Fibroblast of gingiva (primary cell): ENCODE measurements around the gene COL12A1.

Experiments used
- DNase-seq: peaks from one replicate; pipeline ENCODE4 v3.0.0-alpha.2; 2011; ENCODE audit warnings: low read depth

Gene COL12A1

DNA sequence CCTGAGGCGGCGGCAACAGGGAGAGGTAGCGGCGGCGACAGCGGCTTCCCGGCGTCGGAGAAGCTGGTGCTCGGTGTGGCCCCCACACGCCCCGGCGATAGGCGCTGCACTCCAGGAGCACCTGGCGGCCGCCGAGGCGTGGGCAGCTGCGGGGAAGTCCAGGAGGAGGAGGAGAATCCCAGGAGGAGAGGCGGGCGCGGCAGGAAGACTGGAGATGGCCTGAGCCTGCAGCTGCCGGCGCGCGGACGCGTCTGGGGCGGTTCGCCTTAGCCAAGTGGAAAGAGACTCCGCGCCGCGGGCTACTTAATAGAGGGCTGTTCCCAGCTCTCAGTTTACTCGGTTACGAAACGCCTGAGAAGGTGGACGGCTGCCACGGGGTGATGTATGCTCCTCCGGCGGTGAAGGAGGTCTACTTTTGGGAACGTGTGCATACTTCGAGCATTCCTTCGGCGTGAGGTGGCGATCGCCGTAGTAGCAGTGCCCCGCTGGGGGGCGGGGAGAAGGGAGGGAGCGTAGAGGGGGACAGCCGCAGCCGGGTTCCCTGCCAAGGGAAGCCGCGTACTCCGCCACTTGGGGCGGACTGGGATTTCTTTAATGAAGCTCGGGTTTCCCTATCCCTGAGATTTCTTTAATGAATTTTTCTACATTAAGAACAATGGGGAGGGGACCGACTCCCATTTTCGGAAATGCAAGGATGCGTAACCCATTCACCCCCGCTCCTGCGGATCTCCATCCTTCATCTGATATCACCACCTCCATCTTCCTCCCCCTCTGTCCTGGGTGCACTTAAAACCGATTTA is at the start of gene COL12A1:
Gene COL12A1, minus strand, starts transcription at position 278 of the 800 bp plus-strand sequence. CDS start 3,261 bp downstream, outside the sequence.
- DNase-seq = peak; percentile 100

DNA sequence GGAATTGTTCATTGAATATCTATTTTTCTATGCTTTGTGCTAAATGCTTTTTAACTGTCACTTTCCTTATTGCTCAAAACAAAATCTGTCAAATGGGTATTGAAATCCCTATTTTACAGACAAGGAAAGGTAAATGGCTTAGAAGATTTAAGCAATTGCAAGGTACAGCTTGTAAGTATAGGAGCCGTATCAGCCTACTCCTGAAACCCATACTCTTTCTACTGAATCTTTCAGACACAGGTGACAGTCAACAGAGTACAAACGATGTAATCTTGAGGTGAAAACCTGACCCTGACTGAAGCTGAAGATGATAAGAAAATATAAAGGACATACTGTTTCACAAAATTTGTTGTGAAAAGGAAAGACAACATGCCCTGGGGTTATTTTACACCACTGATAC is 44.7 kb upstream of the COL12A1 start:
- DNase-seq = no peak

DNA sequence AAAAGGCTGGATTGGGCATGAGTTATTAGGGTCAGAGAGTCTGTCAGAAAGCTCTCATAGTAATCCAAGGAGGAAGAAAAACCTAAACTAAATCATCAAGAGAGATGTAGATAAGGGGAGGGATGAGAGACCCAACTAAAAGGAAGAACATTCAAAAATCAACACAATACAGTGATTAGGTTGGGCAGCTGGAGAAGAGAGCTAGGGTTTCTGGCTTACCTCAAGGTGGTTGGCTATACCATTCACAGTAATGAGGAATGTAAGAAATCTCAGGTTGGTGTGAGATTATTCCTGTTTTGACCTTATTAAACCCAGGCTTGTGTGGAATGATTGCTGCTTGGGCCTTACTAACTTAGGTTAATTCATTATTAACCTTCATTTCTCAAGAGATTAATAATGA is 44.0 kb upstream of the COL12A1 start:
- DNase-seq = no peak

DNA sequence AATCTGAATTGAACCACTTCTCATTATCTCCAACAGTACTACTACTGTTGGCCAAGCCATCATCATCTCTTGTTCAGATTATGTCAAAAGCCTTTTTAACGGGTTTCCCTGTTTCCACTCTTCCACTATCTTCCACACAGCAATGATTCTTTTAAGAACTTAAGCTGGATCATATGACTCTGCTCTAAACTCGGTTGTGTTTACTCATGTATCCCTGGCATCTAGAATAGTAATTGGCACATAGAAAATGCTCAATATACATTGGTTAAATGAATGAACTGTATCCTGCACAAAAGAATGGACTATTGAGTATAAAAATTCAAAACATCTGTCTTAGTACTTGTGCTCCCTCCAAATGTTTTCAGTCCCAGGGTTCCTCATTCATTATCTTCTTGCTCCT is 40.5 kb upstream of the COL12A1 start:
- DNase-seq = peak; percentile 17

DNA sequence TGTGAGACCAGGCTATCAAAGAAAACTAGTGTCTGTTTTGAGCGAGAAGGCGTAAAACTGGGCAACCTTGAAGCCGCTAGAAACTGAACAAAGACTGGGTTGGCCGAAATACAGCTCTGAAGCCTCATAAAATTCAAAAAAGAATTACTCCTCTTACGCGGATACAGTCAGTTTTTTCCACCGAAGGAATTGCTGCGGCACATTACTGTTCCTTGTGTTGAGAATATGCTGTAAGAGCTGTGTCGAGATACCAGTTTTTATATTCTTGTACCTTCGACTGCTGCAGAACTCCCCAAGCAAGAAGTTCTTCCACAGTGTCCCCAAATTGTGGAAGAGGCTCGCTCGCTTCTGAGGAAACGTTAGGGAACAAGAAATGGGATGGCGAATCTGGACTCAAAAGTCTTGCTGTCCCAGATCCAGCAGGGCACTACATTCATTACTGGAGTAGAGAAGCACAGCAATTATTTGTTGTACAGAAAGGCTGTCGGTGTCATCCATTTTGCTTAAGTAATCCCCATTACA is 38.3 kb upstream of the COL12A1 start:
- DNase-seq = no peak

DNA sequence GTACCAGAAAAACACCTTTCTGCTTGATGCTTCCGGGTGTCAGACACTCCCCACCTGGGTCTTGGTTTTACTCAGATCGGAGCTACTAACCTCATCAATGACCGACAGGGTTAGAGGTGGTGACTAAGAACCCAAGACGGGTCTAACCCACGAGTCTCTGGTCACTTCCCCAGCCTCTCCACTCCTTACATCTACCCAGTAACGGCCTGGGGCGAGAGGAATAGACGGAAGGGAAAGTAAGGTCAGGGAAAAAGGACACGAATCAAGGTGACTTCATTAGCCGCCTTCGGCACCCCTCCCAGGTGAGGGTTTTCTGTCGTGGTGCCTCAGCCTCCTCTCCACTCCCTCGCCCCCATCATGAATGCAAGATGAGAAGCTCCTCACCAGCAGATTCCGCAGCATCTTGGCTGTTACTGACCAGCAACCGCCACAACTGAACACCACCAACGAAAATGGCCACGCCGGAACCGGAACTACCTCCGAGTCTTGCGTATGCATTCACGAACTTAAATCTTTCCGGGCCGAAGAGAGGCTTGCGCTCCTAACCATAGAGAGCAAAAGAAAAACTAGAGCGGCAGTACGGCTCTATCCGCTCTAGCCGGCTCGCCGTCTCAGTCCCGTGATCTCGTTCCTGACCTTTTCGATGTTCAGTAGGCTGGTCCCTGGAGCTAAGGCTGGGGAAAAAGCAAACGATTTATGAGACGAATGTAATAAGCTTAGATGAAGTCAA is 37.6 kb upstream of the COL12A1 start, which contains the start of gene COX7A2:
Gene COX7A2, minus strand, starts transcription at position 469 of the 730 bp plus-strand sequence. Its CDS starts 67 bp downstream, at position 402.
- DNase-seq = peak; percentile 99

DNA sequence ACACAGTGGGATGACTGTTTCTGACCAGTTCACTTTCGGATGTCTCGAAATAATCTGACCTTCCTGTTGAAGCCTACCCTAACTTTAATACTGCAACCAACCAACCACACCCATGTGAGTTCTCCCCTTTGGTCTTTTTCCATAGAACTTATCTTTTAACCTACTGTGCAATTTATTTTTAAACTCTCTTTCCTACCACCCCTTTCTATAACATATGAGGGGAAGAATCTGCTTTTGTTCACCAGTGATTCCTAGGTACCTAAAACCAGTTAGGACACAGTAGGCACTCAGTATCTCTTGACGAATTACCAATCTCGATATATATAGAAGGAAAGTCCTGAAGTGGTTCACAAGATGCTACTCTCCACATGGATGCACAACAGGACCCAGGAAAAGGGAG is 30.8 kb upstream of the COL12A1 start:
- DNase-seq = no peak

DNA sequence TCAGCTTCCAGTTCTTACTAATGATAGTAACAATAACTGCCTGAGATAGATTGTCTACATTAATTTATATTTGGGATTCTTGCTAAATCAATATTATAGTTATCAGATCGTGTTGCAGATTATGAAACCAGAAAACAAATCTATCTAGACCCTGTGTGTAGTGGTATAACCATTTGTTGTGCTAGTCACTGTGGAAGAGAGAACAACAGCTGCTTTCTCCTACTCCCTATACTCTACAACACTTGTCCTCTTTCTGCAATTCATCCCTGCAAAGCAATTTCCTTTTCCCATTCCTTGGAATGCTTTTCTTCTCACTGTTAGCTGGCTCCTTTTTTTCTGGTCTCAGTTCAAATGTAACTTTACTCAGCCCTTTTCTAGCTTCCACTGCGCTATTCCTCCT is 29.4 kb upstream of the COL12A1 start:
- no peak for DNase-seq

DNA sequence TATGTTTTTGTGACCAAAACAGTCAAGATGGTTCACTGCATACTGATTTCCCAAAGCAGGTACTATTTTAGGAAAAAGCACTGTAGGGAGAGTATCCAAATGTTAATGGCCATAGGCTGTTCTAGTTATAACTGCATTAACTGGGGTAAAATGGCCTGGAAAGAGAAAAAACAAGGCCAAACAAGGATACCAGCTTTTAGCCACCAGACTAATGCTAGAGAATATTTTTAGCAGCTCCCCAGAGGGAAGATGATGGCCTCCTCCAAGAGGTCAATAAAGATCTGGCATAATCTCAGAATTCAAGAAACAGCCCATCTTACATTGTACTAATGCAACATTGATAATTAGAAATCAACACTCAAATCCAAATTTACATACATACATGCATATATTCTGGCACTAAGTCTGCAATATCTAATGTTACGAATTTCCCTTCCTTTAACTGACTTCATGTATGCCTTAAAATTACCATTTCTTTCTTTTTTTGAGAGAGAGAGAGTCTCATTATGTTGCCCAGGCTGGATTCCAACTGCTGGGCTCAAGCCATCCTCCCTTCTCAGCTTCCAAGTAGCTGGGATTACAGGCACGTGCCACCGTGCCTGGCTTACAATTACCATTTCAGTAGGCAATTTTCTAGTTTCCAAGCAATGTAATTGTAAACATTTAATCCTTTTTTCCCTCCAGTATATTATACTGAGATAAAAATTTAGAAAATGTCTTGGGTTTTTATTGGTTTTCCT is 28.4 kb upstream of the COL12A1 start:
- peak; percentile 73 for DNase-seq

DNA sequence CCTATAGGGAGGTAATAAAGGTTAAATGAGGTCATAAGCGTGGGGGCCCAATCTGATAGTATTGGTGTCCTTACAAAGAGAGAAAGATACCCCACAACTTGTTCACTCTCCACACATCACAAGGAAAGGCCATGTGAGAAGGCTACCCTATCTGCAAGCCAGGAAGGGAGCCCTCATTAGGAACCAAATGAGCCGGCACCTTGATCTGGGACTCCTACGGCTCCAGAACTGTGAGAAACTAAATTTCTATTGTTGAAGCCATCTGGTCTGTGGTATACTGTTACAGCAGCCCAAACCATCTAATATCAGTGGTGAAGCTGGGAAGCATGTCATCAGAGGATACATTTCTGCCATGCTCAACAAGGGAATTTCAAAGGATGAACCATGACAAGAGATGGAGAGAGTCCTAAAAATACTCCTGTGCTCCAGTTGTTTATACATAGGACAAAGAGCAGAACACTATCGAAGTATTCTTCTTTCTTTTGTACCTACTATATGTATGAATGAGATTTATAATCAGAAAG is 27.3 kb upstream of the COL12A1 start:
- no peak for DNase-seq

DNA sequence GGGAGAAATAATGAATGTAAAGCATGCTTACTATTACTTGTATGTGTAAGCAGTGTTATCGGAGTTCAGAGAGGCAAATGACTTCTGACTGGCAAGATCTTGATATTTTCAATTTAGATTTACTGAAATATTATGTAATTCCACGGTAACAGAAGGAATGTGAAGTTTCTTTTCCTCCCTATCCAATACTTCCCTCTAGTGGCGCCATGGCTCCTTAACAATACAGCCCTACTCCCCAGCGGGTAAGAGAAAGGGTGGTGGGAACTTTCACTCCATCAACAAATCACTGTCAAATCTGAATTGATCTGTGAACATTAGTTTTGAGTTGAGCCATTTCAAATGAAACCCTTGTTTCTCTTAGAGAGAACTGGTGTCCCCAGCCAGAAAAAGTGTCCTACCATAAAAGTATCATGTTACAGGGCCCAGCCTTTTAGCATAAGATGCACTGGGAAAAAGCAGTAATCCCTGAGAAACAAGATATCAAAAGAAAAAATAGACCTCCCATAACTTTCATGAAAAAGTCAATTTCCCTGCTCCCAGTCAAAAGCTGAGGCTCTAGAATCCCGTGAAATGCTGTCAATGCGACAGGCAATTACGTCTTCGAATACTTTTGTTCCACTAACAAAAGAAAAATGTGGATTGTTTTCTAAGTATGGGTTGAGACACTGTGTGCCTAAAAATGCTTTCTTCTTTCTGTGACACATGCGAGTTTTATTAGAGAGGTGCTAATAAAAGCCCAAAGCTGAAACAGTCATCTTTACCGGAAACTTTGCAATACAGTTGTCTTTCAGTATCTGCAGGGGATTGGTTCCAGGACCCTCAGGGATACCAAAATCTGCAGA is 24.9 kb upstream of the COL12A1 start:
- peak; percentile 59 for DNase-seq

DNA sequence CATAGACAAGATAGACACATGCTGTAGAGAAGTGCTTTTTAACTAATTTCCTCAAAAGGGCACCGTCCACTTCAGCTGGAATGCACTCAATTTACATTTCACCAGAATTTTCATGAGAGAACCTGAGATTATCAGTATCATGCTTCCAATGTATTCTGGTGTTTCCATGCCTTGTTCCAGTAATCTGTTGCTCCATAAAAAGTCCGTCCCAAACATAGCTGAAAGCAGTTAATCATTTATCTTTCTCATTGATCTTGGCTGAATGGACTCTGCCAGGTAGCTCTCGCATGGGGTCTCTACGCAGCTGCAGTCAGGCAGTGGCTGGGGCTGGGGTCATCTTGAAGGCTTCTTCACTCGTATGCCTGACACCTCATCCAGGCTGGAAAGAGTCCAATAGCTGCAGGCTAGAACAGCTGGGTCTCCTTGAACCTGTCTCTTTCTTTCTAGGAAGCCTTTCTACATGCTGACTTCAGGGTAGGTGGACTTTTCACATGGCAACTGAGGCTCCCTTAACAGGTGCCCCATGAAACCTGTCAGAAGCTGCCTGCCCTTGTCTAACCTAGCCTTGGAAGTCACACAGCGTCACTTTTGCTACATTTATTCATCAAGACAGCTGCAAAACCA is 18.6 kb upstream of the COL12A1 start:
- DNase-seq = no peak

DNA sequence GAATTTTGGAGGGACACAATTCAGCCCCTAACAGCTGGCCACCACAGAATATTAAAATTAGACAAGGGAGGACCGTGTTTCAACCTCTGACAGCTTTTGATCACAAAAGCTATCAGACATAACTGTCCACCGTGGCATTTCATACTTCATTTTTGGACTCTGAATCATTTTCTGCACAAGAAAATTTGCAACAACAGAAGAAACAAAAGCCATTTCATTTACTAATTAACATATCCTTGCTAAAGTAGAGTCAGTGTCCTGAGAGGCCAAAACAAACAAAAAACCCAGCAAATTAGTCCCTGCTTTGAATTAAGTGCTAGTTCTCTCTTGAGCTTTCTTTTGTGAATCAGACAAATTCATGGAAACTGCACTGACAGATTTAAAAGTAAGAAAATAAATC is 17.6 kb upstream of the COL12A1 start:
- peak; percentile 47 for DNase-seq

DNA sequence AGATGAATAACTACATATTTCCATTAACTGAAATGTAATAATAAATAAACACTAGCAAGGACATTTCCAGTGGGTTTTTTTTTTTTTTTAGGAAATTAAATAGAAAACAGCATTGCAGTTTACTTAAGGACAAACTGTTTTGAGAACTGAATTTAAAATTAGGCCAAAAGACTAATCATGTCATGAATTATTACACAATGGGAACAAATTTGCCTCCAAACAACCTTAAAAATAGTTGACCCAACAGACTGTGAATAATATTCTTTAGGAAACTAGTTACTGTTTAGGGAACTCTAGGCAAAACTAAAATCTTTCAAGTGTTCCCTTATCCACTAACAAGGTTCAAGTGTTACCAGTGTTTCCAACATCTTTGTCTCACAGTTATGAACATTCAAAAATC is 16.4 kb upstream of the COL12A1 start:
- peak; percentile 61 for DNase-seq

DNA sequence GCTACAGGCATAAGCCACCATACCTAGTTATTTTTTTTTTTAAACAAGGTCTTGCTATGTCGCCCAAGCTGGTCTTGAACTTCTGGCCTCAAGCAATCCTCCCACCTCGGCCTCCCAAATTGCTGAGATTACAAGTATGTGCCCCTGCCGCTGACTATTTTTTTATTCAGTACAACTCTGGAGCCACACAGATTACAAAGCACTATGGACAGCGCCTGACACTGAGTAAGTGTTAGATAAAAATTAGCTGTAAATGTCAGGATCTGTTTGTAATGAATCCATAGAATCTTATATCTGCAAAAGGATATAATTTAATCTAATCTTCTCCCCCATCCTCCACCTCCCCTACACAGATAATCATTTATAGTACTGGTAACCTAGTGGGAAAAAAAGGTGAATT is 15.3 kb upstream of the COL12A1 start:
- DNase-seq = no peak

DNA sequence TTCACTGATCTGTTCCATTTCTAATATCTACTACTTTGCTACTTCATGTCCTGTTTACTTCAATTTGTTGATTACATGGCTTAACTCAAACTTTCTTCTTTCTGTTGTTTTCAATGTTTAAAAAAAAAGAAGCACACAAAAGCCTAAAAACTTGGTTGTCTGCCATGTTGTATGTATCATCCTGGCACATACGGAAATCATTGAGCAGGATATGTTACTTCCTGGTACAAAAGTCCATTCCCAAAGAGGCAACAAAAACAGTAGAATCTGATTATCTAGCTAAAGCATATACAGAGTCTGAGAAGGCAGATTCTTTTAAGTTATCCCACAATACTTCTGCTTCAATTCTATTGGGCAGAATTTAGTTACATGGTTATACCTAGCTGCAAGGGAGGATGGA is 14.5 kb upstream of the COL12A1 start:
- peak; percentile 73 for DNase-seq

DNA sequence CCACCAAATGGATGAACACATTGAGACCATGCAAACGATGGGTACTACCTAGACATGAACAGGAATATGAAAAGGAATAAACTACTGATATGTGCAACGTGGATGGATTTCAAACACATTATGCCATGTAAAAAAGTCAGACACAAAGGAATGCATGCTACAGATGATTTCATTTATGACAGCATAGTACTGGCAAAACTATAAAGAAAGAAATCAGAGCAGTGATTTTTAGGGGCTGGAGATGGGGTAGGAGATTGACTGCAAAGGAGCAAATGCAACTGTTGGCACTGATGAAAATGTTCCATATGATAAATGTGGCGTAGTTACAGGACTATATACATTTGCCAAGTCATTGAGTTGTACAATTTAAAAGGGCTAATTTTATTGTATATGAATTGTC is 13.4 kb upstream of the COL12A1 start:
- DNase-seq = no peak

DNA sequence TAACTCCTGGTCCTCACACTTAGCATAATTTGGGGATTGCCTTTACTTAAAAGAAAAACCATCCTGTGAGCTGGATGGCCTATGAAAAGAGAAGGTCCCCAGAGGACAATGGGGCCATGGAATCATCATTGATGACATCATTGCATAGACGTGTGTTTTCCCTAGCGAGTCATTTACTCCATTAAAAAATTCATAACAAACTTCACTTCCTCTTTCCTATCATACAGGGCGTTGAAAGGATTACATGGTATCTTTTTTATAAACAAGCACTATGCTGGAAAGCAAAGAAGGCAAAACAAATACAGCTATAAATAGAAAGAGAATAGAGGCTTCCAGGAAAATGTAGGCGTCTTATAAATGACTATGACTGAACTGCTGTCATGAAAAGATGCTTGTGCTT is 11.3 kb upstream of the COL12A1 start:
- peak; percentile 70 for DNase-seq

DNA sequence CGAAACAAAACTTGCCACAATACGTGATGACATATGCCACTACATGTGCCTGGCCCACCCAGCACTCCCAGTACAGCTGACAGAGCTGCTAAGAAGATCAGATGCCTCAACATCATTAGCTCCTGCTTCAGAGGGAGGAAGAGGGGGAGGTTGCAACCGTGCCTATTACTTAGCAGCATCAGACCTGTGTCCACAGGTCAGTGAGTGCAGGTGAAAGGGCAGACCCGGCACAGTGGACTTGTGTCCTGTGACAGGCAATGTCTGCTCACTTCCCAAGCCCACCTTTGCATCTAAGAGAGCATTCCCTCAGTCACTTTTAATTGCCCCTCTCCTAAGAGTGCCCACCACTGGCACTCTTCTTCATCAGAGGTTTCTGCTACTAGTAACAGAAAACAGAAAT is 9.4 kb upstream of the COL12A1 start:
- no peak for DNase-seq

DNA sequence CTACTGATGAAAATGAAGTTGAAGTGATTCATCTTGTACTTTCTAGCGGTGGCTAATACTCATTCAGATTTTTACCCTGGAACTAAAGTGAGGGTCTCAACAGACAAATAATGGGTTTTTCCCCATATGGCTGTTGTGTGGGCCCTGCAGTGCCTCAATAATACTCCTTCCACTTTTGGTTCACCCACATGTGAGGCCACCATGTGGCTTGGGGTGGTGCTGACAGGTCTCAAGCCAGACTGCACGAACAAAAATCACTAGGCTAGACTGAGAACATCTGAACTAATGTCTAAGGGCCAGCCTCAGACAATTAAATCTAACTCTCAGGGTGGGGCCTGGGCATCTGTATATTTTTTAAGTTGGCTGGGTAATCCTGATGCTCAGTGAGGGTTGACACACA is 7.9 kb upstream of the COL12A1 start:
- no peak for DNase-seq

DNA sequence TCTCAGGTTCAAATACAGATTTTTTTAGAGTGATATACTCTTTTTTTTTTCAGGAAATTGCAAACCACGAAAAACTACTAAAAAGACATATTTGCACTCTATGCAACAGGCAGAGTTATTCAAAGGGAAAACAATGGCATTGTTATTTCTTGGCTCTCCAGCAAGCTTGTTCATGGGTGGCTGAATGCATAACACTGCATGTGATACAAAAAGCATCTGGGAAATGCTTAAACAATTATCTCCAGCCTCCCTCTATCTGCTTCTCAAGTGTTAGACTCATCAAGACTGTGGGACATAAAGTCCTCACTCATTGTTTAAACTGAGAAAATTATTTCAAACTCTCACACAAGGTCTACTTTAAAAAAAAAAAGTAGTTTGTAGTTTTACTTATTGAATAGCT is 7.3 kb upstream of the COL12A1 start:
- peak; percentile 44 for DNase-seq
